HUES64 (cell line): ENCODE measurements around the gene ARF3.

Source experiments
- H3K27ac ChIP-seq: 2 replicates; pipeline ENCODE4 v1.7.0; 2013; ENCODE audit warnings: low read depth, low read length, inconsistent platforms
- H3K27me3 ChIP-seq: 2 replicates; pipeline ENCODE4 v1.6.1; 2013; ENCODE audit warnings: mild to moderate bottlenecking, low read length; ENCODE audit not compliant: insufficient read depth
- H3K36me3 ChIP-seq: 2 replicates; pipeline ENCODE4 v1.6.1; 2013; ENCODE audit warnings: mild to moderate bottlenecking, low read length; ENCODE audit not compliant: insufficient read depth
- H3K4me1 ChIP-seq: 2 replicates; pipeline ENCODE4 v1.6.1; 2013; ENCODE audit warnings: mild to moderate bottlenecking, low read length, moderate library complexity; ENCODE audit not compliant: insufficient read depth
- H3K4me3 ChIP-seq: 2 replicates; pipeline ENCODE4 v1.5.1; 2013; ENCODE audit warnings: mild to moderate bottlenecking, low read length, moderate library complexity
- H3K9ac ChIP-seq: 2 replicates; pipeline ENCODE4 v1.6.1; 2013; ENCODE audit warnings: mild to moderate bottlenecking, low read depth, low read length
- H3K9me3 ChIP-seq: 2 replicates; pipeline ENCODE4 v1.6.1; 2013; ENCODE audit warnings: low read depth, low read length; ENCODE audit not compliant: insufficient read depth
- WGBS: fragments of 150-250, 120-280 bp; methylation state at CpG from one replicate; pipeline ENCODE4 v1.1.7; 2013; ENCODE audit warnings: missing lambda C conversion rate; 5-methylcytosine and 5-hydroxymethylcytosine counted together

Gene ARF3

GRCh38 chr12:48993787-48994186 is 36.5 kb upstream of the ARF3 start:
- H3K4me1 ChIP-seq: peaks cover 6% of the 10 kb centered on the region; the same call in 1 of the 2 replicates
- peaks cover 85% of the 10 kb centered on the region for H3K27me3 ChIP-seq

GRCh38 chr12:48991247-48992050 is 34.2 kb upstream of the ARF3 start:
- Histone ChIP-seq H3K36me3 (no peaks in the 10 kb centered on the region), H3K9ac (no peak overlapping the region), H3K4me1 (peaks cover 6% of the 10 kb centered on the region; the same call in 1 of the 2 replicates), H3K27ac (no peak overlapping the region), H3K9me3 (no peaks in the 10 kb centered on the region), H3K27me3 (peaks cover 83% of the 10 kb centered on the region), H3K4me3 (no peak overlapping the region)
- 85% methylated on average over 8 of the region's 8 CpGs for WGBS

More at GRCh38 chr12:48993787-48994186, 36.5 kb upstream of the ARF3 start:
- Histone ChIP-seq H3K4me3 (no peak overlapping the region), H3K9ac (no peak overlapping the region), H3K9me3 (no peaks in the 10 kb centered on the region), H3K27ac (no peak overlapping the region), H3K36me3 (no peaks in the 10 kb centered on the region)
- WGBS: 64% methylated on average over 3 of the region's 3 CpGs

GRCh38 chr12:48990552-48990951 is 33.3 kb upstream of the ARF3 start:
- H3K36me3 ChIP-seq: no peaks in the 10 kb centered on the region

GRCh38 chr12:48988030-48988649 is 30.9 kb upstream of the ARF3 start:
- H3K27ac ChIP-seq: no peak overlapping the region
- H3K4me1 ChIP-seq: peaks cover 14% of the 10 kb centered on the region; the same call in 1 of the 2 replicates
- no peak overlapping the region for H3K9ac ChIP-seq
- peaks cover 83% of the 10 kb centered on the region for H3K27me3 ChIP-seq
- no peaks in the 10 kb centered on the region for H3K36me3 ChIP-seq
- no peaks in the 10 kb centered on the region for H3K9me3 ChIP-seq
- H3K4me3 ChIP-seq: no peak overlapping the region
- 42% methylated on average over 16 of the region's 16 CpGs for WGBS

More at GRCh38 chr12:48990552-48990951, 33.3 kb upstream of the ARF3 start:
- peaks cover 83% of the 10 kb centered on the region for H3K27me3 ChIP-seq
- H3K9me3 ChIP-seq: no peaks in the 10 kb centered on the region
- H3K4me1 ChIP-seq: peaks cover 14% of the 10 kb centered on the region; the same call in 1 of the 2 replicates
- no peak overlapping the region for H3K9ac ChIP-seq
- no peak overlapping the region for H3K27ac ChIP-seq
- H3K4me3 ChIP-seq: no peak overlapping the region

GRCh38 chr12:48986720-48987291 is 29.5 kb upstream of the ARF3 start:
- H3K9ac ChIP-seq: no peak overlapping the region
- no peaks in the 10 kb centered on the region for H3K9me3 ChIP-seq
- H3K4me3 ChIP-seq: no peak overlapping the region
- WGBS: 72% methylated on average over 22 of the region's 23 CpGs
- peaks cover 14% of the 10 kb centered on the region; the same call in 1 of the 2 replicates for H3K4me1 ChIP-seq
- H3K36me3 ChIP-seq: no peaks in the 10 kb centered on the region
- H3K27me3 ChIP-seq: peaks cover 91% of the 10 kb centered on the region
- no peak overlapping the region for H3K27ac ChIP-seq

DNA sequence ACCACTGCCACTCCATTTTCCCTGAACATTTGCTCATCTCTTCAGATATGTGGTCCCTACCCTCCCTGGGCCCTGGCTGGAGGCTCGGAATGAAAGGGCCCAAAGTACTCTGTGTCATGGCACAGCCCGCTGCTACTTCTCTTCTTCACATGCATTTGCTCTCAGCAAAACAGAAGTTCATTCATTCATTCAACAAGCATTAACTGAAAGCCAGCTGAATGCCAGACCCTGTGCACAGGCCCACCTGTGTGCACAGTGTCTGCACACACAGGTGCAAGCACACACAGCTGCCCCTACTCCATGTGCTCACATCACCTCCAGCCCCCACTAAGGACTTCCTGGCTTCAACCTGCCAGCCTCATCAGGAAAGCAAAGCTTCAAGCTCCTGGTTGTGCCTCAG is 28.6 kb upstream of the ARF3 start:
- H3K27me3 ChIP-seq: peaks cover 94% of the 10 kb centered on the region
- WGBS: 87% methylated on average over 2 of the region's 2 CpGs

GRCh38 chr12:48985475-48985897 is 28.2 kb upstream of the ARF3 start:
- Histone ChIP-seq H3K27me3 (peaks cover 94% of the 10 kb centered on the region), H3K9ac (no peak overlapping the region), H3K36me3 (no peaks in the 10 kb centered on the region), H3K9me3 (no peaks in the 10 kb centered on the region), H3K4me3 (no peak overlapping the region), H3K27ac (no peak overlapping the region), H3K4me1 (peaks cover 10% of the 10 kb centered on the region; the same call in 1 of the 2 replicates)
- WGBS: 40% methylated on average over 7 of the region's 10 CpGs

More for the DNA sequence above, 28.6 kb upstream of the ARF3 start:
- Histone ChIP-seq H3K9me3 (no peaks in the 10 kb centered on the region), H3K4me1 (peaks cover 14% of the 10 kb centered on the region; the same call in 1 of the 2 replicates), H3K4me3 (no peak overlapping the region), H3K36me3 (no peaks in the 10 kb centered on the region), H3K9ac (no peak overlapping the region), H3K27ac (no peak overlapping the region)

- no peak overlapping the region for H3K9ac ChIP-seq
- peaks cover 19% of the 10 kb centered on the region for H3K4me1 ChIP-seq
- H3K4me3 ChIP-seq: no peak overlapping the region
- H3K36me3 ChIP-seq: no peaks in the 10 kb centered on the region
- H3K9me3 ChIP-seq: no peaks in the 10 kb centered on the region
- 76% methylated on average over 6 of the region's 6 CpGs for WGBS
- H3K27me3 ChIP-seq: peaks cover 99% of the 10 kb centered on the region
- no peak overlapping the region for H3K27ac ChIP-seq
Observed at GRCh38 chr12:48982397-48983080, 25.3 kb upstream of the ARF3 start.

GRCh38 chr12:48981757-48982157 is 24.5 kb upstream of the ARF3 start:
- no peak overlapping the region for H3K9ac ChIP-seq
- peaks cover 19% of the 10 kb centered on the region for H3K4me1 ChIP-seq
- H3K27me3 ChIP-seq: peaks cover 99% of the 10 kb centered on the region
- peak overlapping the region; percentile 46 for H3K4me3 ChIP-seq
- WGBS: 23% methylated on average over 13 of the region's 13 CpGs
- no peaks in the 10 kb centered on the region for H3K36me3 ChIP-seq
- no peak overlapping the region for H3K27ac ChIP-seq
- H3K9me3 ChIP-seq: no peaks in the 10 kb centered on the region

DNA sequence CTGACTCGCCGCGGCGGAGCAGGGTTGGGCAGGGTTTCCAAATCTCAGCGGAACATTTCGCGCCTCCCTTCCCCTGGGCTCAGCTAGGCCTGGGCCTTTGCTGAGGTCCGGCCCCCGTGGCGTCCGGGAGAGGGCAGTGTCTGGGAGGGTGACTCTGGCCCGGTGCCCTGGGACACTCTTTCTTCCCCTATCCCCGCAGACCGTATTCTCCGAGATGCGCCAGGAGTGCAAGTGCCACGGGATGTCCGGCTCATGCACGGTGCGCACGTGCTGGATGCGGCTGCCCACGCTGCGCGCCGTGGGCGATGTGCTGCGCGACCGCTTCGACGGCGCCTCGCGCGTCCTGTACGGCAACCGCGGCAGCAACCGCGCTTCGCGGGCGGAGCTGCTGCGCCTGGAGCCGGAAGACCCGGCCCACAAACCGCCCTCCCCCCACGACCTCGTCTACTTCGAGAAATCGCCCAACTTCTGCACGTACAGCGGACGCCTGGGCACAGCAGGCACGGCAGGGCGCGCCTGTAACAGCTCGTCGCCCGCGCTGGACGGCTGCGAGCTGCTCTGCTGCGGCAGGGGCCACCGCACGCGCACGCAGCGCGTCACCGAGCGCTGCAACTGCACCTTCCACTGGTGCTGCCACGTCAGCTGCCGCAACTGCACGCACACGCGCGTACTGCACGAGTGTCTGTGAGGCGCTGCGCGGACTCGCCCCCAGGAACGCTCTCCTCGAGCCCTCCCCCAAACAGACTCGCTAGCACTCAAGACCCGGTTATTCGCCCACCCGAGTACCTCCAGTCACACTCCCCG is 23.9 kb upstream of the ARF3 start:
- no peak overlapping the region for H3K9ac ChIP-seq
- peaks cover 98% of the 10 kb centered on the region for H3K27me3 ChIP-seq
- peaks cover 17% of the 10 kb centered on the region for H3K4me1 ChIP-seq
- peak overlapping the region; percentile 46 for H3K4me3 ChIP-seq
- H3K36me3 ChIP-seq: no peaks in the 10 kb centered on the region
- H3K9me3 ChIP-seq: no peaks in the 10 kb centered on the region
- H3K27ac ChIP-seq: no peak overlapping the region
- WGBS: 4% methylated on average over 91 of the region's 91 CpGs
